ENCODE results near the gene DDO.
"Not testable (repeated sequence)": the region's sequence is repeated elsewhere in the genome, so short reads cannot be mapped to it uniquely, and the experiment has no call there.

Gene DDO

GRCh38 chr6:110366975-110367374 lies 48.4 kb downstream of the DDO start:
- no peak for DNase-seq (ENCODE audit: low spot score)

GRCh38 chr6:110366256-110366655 lies 49.1 kb downstream of the DDO start:
- DNase-seq (ENCODE audit: low spot score) = no peak

GRCh38 chr6:110364364-110365105 lies 50.8 kb downstream of the DDO start:
- DNase-seq (ENCODE audit: low spot score) = no peak

- DNase-seq (ENCODE audit: low spot score) = no peak
These were observed 51.6 kb downstream of the DDO start for GRCh38 chr6:110363748-110364147.

- DNase-seq (ENCODE audit: low spot score) = no peak
These were observed 54.7 kb downstream of the DDO start for GRCh38 chr6:110360676-110361075.

- DNase-seq (ENCODE audit: low spot score) = no peak
These were observed 55.8 kb downstream of the DDO start for GRCh38 chr6:110359556-110359955.

- DNase-seq (ENCODE audit: low spot score) = no peak
These were observed 56.7 kb downstream of the DDO start for GRCh38 chr6:110358553-110359160.

- peak; percentile 75 for DNase-seq (ENCODE audit: low spot score)
These were observed 57.5 kb downstream of the DDO start, which contains the start of gene METTL24 for GRCh38 chr6:110357664-110358552. METTL24 (minus strand) TSS chr6:110358349; CDS start chr6:110358272, 77 bp downstream.

GRCh38 chr6:110357298-110357663 lies 58.1 kb downstream of the DDO start:
- DNase-seq (ENCODE audit: low spot score) = peak; percentile 50

- no peak for DNase-seq (ENCODE audit: low spot score)
These were observed 58.6 kb downstream of the DDO start for GRCh38 chr6:110356778-110357177.

- DNase-seq (ENCODE audit: low spot score) = no peak
These were observed 59.6 kb downstream of the DDO start for GRCh38 chr6:110355727-110356126.

- no peak for DNase-seq (ENCODE audit: low spot score)
These were observed 60.4 kb downstream of the DDO start for GRCh38 chr6:110355022-110355421.

GRCh38 chr6:110354153-110354552 lies 61.2 kb downstream of the DDO start:
- DNase-seq (ENCODE audit: low spot score) = no peak

GRCh38 chr6:110353457-110354001 lies 61.8 kb downstream of the DDO start:
- DNase-seq (ENCODE audit: low spot score) = no peak

- DNase-seq (ENCODE audit: low spot score) = no peak
These were observed 62.7 kb downstream of the DDO start for GRCh38 chr6:110352563-110353262.

GRCh38 chr6:110351986-110352385 lies 63.4 kb downstream of the DDO start:
- no peak for DNase-seq (ENCODE audit: low spot score)

- DNase-seq (ENCODE audit: low spot score) = no peak
These were observed 63.8 kb downstream of the DDO start for GRCh38 chr6:110351546-110351945.

- DNase-seq (ENCODE audit: low spot score) = not testable (repeated sequence)
These were observed 64.8 kb downstream of the DDO start for GRCh38 chr6:110350593-110350992.

- DNase-seq (ENCODE audit: low spot score) = no peak
These were observed 66.2 kb downstream of the DDO start for GRCh38 chr6:110348961-110349690.

GRCh38 chr6:110345025-110345424 lies 70.3 kb downstream of the DDO start:
- no peak for DNase-seq (ENCODE audit: low spot score)

- no peak for DNase-seq (ENCODE audit: low spot score)
These were observed 72.6 kb downstream of the DDO start for GRCh38 chr6:110342759-110343158.
